Upper lobe of left lung (tissue), 6 donors: ENCODE measurements around the gene VSTM2B. TPM values are rescaled to one million over a fixed set of nuclear protein-coding genes. Genes with fewer than 3 reads are reported as not detected.

Source experiments
- ATAC-seq, 2 donors: fragments of 200-7000 bp; cut with Tn5 transposase; one replicate each; pipeline ENCODE4 v1.9.1; 2022; ENCODE audit warnings: mild to moderate bottlenecking in 2 of 2, moderate library complexity in 2 of 2; ENCODE audit not compliant: low FRiP score in 2 of 2
- DNase-seq, 2 donors: peaks; one replicate each; pipeline ENCODE4 v3.0.0-alpha.2; 2019 to 2020
- H3K27ac ChIP-seq, 4 donors: fragments of 200-600 bp; sonication (generic); one replicate each; pipeline ENCODE4 v1.5.1; 2016 to 2019
- H3K27me3 ChIP-seq, 4 donors: fragments of 200-600 bp; sonication (generic); one replicate each; pipeline ENCODE4 v1.5.1; 2017 to 2019
- H3K36me3 ChIP-seq, 4 donors: fragments of 200-600 bp; sonication (generic); one replicate each; pipeline ENCODE4 v1.5.1; 2016 to 2019
- H3K4me1 ChIP-seq, 4 donors: fragments of 200-600 bp; sonication (generic); one replicate each; pipeline ENCODE4 v1.5.1; 2018 to 2019
- H3K4me3 ChIP-seq, 4 donors: fragments of 200-600 bp; sonication (generic); one replicate each; pipeline ENCODE4 v1.5.1; 2017 to 2019; ENCODE audit warnings: mild to moderate bottlenecking in 2 of 4, moderate library complexity in 1 of 4
- H3K9me3 ChIP-seq, 4 donors: fragments of 200-600 bp; sonication (generic); one replicate each; pipeline ENCODE4 v1.5.1; 2018 to 2019
- EP300 ChIP-seq, 4 donors: sonication (generic); formaldehyde crosslinking; IDR thresholded peaks; one replicate each; pipeline ENCODE4 v1.5.1; 2017; ENCODE audit warnings: antibody characterized with exemption in 4 of 4, control low read depth in 2 of 4
- POLR2A ChIP-seq, 4 donors: fragments of 450-650 bp; IDR thresholded peaks; one replicate each; pipeline ENCODE4 v1.5.1; 2016 to 2017; ENCODE audit warnings: antibody characterized with exemption in 4 of 4, mild to moderate bottlenecking in 2 of 4
- POLR2AphosphoS5 ChIP-seq, 2 donors: sonication (generic); formaldehyde crosslinking; IDR thresholded peaks; one replicate each; pipeline ENCODE4 v1.5.1; 2017; ENCODE audit warnings: antibody characterized with exemption in 2 of 2
- WGBS, 2 donors: methylation state at CpG; one replicate each; pipeline ENCODE4 v1.1.5; 2017 to 2018; 5-methylcytosine and 5-hydroxymethylcytosine counted together
- total RNA-seq, 6 donors: library from RNA; depleted of rRNA in 4 of 6; stranded (reverse); fragments of >200 nt in 4 of 6; gene quantifications; one replicate each; pipeline versions ENCODE4 v1.1.0 to v1.2.1, GENCODE V29; 2016 to 2021
- TF ChIP-seq, protein P1 (sequence below), 6 experiments: fragments of 450-650 bp in 4 of 6; fragments of 200-600 bp in 2 of 6; sonication (generic) in 2 of 6; IDR thresholded peaks; one replicate each; pipeline ENCODE4 v1.5.1; 2016 to 2019; ENCODE audit warnings: antibody characterized with exemption in 6 of 6
- donor health status: DM: no; HTN: no; CAD: no; lungs with moderate emphysema.
- donor health status: DM: no; HTN: yes; CAD: no; lungs with severe emphysema.

VSTM2B gene
- total RNA-seq, 6 donors from 2014 or later = not detected

- DNase-seq = no peak
- TF ChIP-seq, protein P1, sequence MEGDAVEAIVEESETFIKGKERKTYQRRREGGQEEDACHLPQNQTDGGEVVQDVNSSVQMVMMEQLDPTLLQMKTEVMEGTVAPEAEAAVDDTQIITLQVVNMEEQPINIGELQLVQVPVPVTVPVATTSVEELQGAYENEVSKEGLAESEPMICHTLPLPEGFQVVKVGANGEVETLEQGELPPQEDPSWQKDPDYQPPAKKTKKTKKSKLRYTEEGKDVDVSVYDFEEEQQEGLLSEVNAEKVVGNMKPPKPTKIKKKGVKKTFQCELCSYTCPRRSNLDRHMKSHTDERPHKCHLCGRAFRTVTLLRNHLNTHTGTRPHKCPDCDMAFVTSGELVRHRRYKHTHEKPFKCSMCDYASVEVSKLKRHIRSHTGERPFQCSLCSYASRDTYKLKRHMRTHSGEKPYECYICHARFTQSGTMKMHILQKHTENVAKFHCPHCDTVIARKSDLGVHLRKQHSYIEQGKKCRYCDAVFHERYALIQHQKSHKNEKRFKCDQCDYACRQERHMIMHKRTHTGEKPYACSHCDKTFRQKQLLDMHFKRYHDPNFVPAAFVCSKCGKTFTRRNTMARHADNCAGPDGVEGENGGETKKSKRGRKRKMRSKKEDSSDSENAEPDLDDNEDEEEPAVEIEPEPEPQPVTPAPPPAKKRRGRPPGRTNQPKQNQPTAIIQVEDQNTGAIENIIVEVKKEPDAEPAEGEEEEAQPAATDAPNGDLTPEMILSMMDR (IDR thresholded peaks at IDR 0.05) = no peak
- TF ChIP-seq EP300 (IDR thresholded peaks at IDR 0.05) = no peak
- TF ChIP-seq POLR2A (IDR thresholded peaks at IDR 0.05) = no peak
- no peak for TF ChIP-seq POLR2AphosphoS5 (IDR thresholded peaks at IDR 0.05)
- Histone ChIP-seq H3K9me3 (no peaks in the 10 kb centered on the region), H3K4me3 (no peak overlapping the region), H3K27me3 (no peaks in the 10 kb centered on the region), H3K36me3 (no peaks in the 10 kb centered on the region), H3K4me1 (no peaks in the 10 kb centered on the region), H3K27ac (no peak overlapping the region)
- 8 to 16% methylated on average over 7 of the region's 7 CpGs for WGBS, 2 donors
- ATAC-seq = no peak
These were observed 33.0 kb upstream of the VSTM2B start for GRCh38 chr19:29492769-29493168.

GRCh38 chr19:29495091-29495490 is 30.7 kb upstream of the VSTM2B start:
- H3K4me3 ChIP-seq = no peak overlapping the region
- H3K9me3 ChIP-seq = no peaks in the 10 kb centered on the region
- H3K27ac ChIP-seq = no peak overlapping the region
- H3K27me3 ChIP-seq = no peaks in the 10 kb centered on the region
- H3K4me1 ChIP-seq = no peaks in the 10 kb centered on the region
- H3K36me3 ChIP-seq = no peaks in the 10 kb centered on the region
- 87 to 100% methylated on average over 3 to 4 of the region's 4 CpGs for WGBS, 2 donors
- DNase-seq = peak in 1 of 2 donors; percentile 3
- TF ChIP-seq, protein P1 (IDR thresholded peaks at IDR 0.05) = no peak
- TF ChIP-seq EP300 (IDR thresholded peaks at IDR 0.05) (no peak), POLR2AphosphoS5 (IDR thresholded peaks at IDR 0.05) (no peak), POLR2A (IDR thresholded peaks at IDR 0.05) (no peak)
- ATAC-seq = no peak

DNA sequence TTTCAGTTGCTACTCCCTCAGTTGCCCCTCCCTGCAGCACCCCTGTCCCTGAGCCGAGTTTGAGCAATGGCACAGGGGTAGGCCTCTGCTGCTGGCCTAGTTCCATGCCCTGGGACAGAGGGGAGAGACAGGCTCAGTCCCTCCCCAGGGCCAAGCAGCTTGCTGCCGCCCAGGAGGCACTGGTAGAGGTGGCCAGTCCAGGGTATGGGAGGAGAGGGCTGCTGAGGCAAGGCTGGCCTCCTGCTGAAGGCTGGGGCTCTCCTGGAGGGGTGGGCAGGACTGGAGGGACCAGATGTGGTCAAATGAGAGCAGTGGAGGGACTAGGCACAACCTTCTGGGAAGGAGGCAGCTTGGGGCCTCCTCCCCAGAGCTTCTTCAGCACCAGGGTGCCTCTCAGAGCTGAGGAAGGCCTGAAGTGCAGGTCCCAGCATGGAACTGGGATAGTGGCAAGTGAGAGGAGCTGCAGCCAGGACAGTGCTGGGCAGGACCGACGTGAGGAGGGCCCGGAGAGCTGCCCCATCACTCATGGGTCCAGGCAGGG is 29.8 kb upstream of the VSTM2B start:
- 57 to 64% methylated on average over 1 to 5 of the region's 5 CpGs for WGBS, 2 donors
- TF ChIP-seq POLR2A (IDR thresholded peaks at IDR 0.05) (no peak), EP300 (IDR thresholded peaks at IDR 0.05) (no peak), POLR2AphosphoS5 (IDR thresholded peaks at IDR 0.05) (no peak)
- TF ChIP-seq, protein P1 (IDR thresholded peaks at IDR 0.05) = no peak
- Histone ChIP-seq H3K4me3 (no peak overlapping the region), H3K27ac (no peak overlapping the region), H3K9me3 (no peaks in the 10 kb centered on the region), H3K36me3 (no peaks in the 10 kb centered on the region), H3K4me1 (no peaks in the 10 kb centered on the region), H3K27me3 (no peaks in the 10 kb centered on the region)
- ATAC-seq (peak; percentile 7 to 14), DNase-seq (peak in 1 of 2 donors; percentile 10)

DNA sequence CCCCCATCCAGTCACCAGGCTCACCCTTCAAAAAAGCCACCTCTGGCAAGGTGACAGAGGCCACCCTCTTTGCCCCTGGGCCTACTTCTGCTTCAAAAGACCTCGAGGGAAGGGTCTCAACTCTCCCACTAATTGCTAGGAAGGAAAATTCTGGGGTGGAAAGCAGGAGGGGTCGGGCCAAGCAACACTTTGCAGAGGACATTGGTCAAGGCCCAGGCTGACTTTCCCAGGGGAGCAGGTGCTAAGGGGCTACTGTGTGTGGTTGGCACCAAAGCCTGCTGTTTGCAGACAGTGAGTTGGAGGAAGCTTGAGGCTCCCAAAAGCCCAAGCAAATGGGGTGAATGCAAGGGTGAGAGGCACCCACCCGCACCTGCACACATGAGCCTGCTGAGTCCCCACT is 28.6 kb upstream of the VSTM2B start:
- H3K27me3 ChIP-seq = no peaks in the 10 kb centered on the region
- H3K9me3 ChIP-seq = no peaks in the 10 kb centered on the region
- DNase-seq (peak in 1 of 2 donors; percentile 3), ATAC-seq (no peak)
- no peak for TF ChIP-seq POLR2A (IDR thresholded peaks at IDR 0.05)
- TF ChIP-seq, protein P1 (IDR thresholded peaks at IDR 0.05) = no peak
- 67 to 70% methylated on average over 2 to 3 of the region's 3 CpGs for WGBS, 2 donors
- H3K4me3 ChIP-seq = no peak overlapping the region
- H3K36me3 ChIP-seq = no peaks in the 10 kb centered on the region
- H3K27ac ChIP-seq = no peak overlapping the region
- no peaks in the 10 kb centered on the region for H3K4me1 ChIP-seq

- TF ChIP-seq POLR2AphosphoS5 (IDR thresholded peaks at IDR 0.05) = no peak
- WGBS, 2 donors = 67 to 78% methylated on average over 4 to 12 of the region's 12 CpGs
- Histone ChIP-seq H3K27ac (no peak overlapping the region), H3K27me3 (no peaks in the 10 kb centered on the region), H3K9me3 (no peaks in the 10 kb centered on the region), H3K36me3 (no peaks in the 10 kb centered on the region), H3K4me1 (no peaks in the 10 kb centered on the region), H3K4me3 (no peak overlapping the region)
- DNase-seq (peak in 1 of 2 donors; percentile 13), ATAC-seq (no peak)
These were observed 27.9 kb upstream of the VSTM2B start for GRCh38 chr19:29497686-29498436.
